ENCODE measurements around the gene ABCC5.
"Not testable (repeated sequence)": the region's sequence is repeated elsewhere in the genome, so short reads cannot be mapped to it uniquely, and the experiment has no call there.

The ABCC5 gene

DNA sequence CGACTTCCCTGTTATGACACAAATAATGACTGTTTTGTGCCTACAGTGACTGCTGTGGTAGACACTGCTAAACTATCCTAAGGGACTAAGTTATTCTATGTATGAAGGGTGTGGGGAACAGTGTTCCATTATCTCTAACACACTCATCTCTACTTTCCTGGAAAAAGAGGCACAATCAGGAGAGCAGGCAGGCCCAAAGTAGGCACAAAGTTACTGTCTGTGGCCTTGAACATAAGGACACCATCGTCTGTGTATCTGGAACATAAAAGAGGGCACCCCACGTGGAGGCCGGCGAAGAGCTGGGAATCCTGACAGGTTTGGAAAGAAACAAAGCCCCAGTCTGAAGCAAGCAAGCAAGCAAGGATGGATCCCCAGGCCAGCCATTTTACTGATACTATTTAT, 1.5 kb downstream of the ABCC5 start:
- no peak for DNase-seq (ENCODE audit: low read depth in 3 of 3)

DNA sequence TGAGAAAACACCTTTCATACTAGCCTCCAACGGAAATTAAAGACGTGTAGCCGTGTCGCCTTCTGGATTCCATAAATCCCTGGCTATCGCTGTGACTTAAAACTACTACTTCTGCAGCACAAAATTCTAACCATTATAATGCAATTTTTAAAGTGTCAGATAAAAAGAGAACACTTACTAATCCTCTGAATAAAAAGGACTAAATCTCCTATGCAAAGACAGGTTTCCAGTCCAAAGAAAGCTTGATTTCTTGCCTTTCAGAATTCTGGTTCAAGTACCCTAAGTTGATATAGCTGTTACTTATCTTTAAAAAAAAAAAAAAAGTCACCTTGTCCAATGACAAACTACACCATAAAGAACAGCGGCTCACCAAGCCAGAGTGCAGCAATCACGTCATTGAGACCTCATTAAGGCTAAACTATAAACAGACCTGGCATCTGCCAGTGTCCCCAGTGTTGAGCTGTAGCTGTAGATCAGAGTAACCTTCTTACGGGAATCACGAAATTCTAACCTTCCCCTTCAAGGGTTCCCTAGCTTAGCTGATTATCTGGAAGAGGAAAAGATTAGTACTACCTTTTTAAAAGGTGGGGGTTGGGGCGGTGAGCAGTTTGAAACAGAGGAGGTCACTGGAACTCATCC, 2.2 kb downstream of the ABCC5 start:
- DNase-seq (ENCODE audit: low read depth in 3 of 3): no peak

DNA sequence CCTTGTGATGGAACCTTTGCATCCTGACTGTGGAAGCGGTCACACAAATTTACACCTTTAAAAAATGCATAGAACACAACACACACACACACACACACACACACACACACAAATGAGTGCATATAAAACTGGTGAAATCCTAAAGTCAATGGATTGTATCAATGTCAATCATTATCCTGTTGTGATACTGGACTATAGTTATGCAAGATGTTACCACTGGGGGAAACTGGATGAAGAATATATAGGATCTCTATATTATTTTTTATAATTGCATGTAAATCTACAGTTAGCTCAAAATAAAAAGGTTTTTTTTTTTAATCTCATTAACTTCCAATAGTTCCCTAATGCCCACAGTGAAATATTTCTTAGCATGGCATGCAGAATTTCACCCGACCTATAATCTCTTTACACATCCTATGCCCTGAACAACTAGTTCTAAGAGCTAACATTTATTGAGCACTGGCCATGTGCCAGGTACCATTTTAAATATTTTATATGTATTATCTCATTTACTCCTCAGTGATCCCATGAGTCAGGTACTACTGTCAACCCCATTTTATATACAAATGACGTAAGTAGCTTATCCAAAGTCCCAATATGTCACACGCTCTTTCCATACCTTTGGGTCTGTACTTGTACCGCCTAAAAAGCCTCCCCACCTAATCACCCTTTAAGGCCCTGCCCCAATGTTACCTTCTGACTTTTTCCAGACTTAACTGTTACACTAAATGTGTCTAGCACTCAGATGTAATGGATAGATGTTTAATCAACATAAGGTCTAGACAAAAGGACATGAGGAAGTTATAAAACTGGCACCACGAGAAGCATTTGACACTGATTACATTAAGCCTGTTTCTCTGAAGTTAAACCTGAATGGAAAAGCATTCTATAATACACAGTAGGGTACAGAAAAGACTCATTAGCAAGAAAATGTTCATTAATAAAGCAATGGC, 5.5 kb downstream of the ABCC5 start:
- DNase-seq (ENCODE audit: low read depth in 3 of 3): no peak

DNA sequence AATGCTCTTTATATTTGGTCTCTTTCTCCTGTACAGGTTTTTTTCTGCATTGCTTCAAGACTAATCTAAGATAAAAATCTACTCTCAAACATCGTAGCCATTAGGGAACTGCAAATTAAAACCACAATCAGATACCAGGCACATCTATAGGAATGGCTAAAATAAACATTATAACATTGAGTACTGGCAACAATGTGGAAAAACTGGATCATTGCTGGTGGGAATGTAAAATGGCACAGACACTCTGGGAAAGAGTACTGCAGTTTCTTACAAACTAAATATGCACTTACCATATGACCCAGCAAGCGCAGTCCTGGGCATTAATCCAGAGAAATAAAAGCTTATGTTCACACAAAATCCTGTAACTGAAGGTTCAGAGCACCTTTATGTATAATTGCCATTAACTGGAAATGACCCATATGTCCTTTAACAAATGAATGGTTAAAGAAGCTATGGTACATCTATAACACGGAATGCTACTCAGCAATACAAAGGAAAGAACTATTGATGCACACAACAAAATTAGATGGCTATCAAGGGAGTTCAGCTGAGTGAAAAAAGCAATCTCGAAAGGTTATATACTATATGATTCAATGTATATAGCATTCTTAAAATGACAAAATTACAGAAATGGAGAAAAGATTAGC, 6.3 kb downstream of the ABCC5 start:
- no peak for DNase-seq (ENCODE audit: low read depth in 3 of 3)

DNA sequence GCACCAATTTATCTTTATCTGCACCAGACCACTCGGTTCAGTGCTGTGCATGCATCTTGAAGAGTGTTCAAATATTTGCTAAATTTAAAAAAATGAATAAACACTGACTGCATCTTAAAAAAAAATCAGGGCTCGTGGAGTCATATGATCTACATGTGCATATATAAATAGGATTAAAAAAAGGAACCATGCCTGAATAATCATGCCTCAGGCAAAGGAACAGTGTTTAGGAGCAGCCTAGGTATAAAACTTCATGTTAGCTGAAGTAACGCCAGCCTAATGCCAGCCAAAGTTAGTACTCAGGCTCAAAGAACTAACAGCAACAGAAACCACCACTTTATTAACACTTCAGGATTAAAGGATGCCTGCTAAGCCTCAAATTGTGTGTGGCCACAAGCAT, 9.5 kb downstream of the ABCC5 start:
- no peak for DNase-seq (ENCODE audit: low read depth in 3 of 3)

DNA sequence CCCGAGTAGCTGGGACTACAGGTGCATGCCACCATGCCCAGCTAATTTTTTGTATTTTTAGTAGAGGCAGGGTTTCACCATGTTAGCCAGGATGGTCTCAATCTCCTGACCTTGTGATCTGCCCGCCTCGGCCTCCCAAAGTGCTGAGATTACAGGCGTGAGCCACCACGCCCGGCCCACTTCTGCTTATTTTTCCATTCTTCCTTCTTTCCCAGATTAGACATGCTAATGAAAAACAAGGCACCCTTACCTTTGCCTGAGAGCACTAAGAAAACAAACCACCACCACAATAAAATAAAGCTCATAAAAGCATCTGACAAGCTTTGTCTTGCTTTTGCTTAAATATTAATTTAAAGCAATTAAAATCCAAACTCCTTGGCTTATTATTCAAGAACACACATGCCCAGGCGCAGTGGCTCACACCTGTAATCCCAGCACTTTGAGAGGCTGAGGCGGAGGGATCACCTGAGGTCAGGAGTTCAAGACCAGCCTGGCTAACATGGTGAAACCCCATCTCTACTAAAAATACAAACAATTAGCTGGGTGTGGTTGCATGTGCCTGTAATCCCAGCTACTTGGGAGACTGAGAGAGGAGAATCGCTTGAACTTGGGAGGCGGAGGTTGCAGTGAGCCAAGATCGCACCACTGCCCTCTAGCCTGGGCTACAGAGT, 10.4 kb downstream of the ABCC5 start:
- DNase-seq (ENCODE audit: low read depth in 3 of 3): not testable (repeated sequence)

DNA sequence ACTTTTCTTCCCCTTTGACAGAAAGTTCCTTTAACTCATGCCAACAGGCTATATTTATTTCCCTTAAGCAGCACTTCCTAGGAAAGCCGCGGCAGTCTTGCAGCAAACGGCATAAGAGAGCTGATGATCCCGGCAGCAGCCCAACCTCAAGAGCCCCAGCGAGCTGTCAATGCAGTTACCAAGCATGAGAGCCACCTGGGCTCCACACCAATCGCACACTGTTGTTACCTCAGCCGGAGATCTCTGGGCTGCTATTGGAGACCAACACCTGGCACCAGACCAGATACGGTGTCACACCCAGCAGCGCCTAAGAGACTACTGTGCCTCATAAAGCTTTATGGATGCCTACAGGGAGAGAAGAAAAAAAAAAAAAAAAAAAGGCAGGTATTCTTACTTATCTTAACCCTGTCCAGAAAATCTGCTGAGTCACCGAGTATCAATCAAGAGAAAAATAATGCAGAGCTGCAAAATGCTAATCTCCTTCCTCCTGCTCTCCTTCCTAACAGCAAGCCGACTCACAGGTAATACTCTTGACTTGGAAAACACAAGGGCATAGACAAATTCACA, 11.7 kb downstream of the ABCC5 start:
- DNase-seq (ENCODE audit: low read depth in 3 of 3): no peak

DNA sequence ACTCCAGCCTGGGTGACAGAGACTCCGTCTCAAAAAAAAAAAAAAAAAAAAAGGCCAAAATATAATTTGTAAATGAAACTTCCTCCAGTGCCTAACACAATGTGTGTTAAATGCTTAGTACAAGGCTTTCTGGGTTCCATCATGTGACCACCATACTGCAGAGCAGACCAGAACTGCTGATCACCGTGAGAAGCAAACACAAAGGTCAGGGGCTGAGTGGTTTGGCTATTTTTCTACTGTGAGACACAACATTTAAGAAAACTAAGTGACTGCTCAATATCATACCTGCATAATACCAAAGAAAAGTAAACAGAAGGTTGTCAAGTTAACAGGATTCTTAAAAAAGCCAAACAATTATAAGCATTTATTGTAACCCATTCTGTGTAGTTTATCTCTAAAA, 13.2 kb downstream of the ABCC5 start:
- no peak for DNase-seq (ENCODE audit: low read depth in 3 of 3)

DNA sequence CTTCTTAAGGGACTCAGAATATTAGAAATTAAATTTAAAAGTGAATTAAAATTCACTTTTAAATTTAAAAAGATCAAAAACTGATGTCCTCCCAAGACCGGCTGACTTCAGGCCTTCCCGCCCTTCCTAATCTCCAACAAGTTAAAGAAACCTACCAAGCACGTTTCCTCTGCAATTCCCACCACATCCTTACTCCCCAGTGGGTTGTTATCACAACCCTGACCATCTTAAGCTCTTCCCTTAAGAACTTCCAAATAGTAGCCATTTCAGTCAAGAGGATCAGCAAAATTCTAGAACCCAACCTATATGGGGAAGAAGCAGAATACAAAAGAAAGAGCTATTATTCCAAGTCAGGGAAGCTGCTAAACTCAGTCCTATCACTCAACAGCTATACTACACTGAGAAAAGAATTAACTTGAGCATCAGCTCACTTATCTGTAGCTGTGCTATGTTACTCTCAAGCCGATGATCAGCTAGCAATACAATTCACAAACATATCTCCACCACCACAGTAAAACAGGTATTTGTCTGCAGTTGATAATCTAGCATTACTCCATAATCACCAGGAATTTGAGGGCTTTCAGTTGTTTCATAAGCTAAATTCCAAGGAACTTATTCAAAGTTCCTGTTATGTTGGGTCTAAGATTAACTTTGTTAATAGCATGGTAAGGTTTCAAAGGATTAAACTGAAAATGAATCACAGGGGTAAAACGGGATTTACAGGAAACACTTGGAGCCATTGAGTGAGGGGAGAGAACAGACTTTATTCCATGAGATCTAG, 14.3 kb downstream of the ABCC5 start:
- no peak for DNase-seq (ENCODE audit: low read depth in 3 of 3)

DNA sequence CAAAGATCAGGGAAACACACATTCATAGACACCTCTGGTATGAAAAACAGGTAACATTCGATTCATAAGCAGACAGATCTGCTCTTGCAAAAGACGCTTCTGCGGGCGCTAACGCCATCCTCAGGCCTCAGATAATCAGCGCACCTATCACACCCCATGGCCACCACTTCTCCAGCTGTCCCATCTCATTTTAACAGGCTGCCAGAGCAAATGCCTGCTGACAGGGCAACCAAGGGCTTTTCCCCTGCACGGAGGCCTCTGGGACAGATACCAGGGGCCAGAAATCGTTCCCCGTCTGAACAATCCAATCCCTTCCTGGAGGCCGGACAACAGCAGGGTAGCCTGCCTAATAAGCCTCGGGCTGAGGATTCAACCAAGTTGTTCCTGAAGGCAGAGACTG, 15.2 kb downstream of the ABCC5 start:
- no peak for DNase-seq (ENCODE audit: low read depth in 3 of 3)

DNA sequence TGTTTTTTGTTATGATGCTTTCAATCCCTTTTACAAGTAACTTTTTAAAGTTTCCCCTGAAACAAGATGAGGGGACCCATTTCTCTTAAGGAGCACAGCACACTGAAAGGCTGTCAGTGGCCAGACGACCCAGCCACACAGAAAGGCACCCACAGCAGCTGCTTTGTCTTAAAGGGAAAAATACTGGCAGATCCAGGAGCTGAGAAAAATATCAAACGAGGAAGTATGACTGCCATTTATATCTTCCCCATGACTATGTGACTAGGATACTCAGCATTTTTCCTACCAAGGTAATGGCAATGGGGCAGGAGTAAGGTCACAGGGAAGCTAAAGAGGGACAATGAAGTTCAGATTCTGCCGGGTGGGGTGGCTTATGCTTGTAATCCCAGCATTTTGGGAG, 15.9 kb downstream of the ABCC5 start:
- DNase-seq (ENCODE audit: low read depth in 3 of 3): no peak

DNA sequence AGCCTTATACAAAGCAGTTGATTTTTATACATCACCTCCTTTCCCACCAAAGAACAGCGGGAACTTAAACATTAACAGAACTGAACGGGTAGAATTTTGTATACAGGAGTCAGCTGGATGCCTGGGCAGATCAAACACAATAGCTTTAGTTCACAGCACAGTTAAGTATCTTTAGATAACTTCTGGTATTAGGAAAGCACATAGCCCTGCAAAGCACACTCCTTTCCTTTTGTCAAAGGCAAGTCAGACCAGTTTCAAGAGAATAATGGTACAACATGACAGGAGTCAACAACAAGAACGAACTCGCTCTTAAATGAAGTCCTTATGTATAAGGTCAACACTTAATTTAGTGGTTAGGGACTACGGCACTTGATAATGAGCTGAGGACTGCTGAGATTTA, 26.3 kb downstream of the ABCC5 start:
- DNase-seq (ENCODE audit: low read depth in 3 of 3): no peak

DNA sequence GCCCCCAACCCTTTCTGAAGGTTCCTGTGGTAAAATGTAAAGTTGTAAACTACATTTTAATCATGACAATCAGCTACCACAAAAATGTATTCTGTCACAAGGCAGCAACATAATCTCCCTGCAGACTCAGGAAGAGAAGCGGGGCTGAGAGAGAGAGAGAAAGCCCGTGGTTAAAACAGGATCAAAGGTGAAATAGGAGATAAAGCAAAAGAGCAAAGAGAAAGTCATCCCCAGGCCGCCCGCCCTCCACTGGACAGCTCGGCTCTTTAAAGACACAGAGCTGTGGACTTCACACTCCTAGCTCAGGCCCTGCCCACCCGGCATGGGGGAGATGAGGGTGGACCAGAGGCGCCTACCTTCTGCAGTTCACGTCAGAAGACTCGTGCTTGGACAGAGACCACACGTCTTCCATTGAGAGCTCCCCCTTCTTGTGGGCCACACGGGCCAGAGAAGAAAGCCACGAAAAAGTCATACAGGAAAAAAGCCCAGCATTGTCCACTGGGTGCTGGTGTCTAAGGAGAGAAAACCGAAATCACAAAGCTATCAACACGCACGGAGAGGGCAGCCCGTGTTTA, 29.4 kb downstream of the ABCC5 start:
- no peak for DNase-seq (ENCODE audit: low read depth in 3 of 3)

DNA sequence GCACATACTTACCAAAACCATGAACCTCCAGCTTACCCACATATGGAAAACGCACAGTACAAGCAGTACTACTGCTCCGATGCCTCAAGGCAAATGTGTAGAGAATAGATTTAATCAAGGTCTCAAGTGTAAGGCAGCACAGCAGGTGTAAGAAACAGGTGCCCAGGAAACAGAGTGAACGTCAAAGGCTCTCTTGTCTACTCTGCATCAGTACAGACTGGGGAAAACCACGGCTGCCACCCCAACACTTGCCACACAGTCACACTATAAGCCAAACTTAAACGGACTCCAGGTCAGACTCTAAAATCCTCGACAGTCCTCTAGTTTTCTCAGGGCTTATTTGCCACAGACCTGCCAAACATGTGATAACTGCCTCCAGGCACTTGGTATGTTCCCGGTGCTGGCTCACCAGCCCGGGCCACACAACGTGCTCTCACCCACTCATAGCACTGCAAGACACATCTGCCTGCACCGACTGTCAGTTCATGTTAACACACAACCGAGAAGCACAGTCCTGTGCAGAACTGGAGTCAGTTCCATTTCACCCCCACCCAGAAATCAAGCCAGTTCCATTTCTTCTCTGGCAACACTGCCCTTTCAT, 30.6 kb downstream of the ABCC5 start:
- no peak for DNase-seq (ENCODE audit: low read depth in 3 of 3)

DNA sequence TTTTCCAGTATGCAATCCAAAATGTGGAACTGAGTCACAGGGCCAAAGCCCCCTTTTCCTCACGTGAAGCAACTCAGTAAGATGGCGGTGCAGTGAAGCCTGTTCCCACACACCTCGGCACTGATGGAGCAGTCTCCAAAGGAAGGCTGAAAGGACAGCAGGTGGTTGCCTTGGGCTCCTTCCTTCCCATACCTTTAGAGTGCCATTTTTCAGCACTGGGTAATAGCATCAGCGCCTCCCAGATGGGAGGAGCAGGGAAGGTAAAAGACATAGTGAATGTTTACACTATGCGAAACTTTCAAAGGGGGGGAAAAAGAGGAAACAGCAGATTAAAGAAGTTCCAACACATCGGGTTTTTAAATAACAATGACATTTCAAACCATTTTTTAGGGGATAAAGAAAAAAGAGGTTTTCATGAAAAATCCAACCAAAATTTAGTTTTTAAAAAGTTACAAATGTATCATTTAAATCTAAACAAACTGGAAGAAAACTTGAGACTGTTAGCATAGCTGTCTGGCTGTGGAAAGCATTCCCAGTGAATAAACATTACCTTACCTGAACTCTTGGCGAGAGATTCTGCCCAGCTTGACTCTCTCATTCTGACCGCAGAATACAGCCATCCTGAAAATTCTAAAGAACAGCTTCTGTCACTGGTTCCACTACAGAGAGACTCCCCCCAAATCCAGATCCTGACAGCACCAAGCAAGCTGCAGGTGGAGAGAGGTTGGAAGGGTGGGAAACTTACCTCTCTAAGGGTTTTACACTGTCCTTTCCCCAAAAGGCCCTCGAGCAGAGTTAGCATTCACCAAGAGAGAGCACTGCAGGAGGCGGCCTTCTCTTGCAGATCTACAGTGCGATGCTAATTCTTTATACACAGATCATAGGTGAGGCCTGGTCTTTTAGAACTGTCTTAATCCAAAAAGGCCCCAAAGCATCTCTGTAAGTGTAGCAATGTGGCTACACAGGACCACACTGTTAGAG, 32.6 kb downstream of the ABCC5 start:
- DNase-seq (ENCODE audit: low read depth in 3 of 3): no peak

DNA sequence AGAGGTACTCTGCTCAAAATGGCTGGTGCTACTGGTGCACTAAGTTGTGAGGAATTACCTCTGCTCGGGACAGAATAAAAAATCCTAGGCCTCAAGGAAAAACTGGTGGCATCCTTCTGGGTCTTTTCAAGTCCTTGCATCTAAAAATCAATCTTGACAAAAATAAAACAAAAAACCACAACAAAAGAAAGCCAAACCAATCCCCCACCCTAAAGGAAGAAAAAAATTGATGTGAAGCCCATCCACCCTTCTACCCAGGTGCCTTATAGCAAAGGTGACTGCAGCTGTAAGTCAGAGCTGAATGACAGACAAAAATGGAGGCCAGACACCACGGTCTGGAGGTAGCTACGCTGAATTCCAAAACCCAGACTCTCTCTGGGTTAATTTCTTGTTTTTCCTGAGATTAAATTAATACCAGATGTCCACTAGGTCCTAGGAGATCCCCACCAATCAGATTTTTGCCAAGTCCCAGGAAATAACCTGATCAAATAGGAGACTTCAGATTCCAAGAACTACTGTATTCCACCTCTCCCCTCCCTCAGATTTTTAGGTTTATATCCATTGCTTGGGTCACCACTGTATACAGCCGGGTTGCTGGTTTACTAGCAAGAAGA, 33.5 kb downstream of the ABCC5 start:
- no peak for DNase-seq (ENCODE audit: low read depth in 3 of 3)

DNA sequence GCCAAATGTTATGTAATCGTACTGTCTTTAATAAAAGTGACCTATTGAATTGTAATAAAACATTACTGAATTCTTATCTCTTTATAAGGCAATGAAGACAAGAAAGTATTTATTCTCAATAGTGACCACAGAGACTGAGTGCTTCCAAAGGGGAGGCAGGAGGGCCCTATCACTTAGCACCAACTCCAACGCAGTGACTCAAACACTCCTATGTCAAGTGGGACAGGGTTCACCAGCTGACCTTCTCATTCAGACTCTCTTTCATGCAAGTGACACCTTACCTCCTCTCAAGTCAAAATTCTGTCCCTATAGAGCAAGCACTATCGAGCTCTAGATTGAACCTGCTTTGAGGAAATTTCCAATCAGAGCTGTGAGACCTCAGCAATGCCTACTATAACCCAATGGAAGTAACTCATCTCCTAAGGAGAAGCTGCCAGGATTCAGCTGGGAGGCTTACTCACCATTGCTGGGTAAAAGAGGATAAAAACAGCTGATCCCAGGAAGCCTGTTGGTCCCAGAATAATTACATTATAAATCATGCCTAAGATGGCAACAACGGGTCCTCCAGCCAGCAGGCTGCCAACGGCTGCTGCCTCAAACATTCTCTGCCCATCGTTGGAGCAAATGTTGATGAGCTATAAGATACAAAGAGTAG, 35.6 kb downstream of the ABCC5 start:
- DNase-seq (ENCODE audit: low read depth in 3 of 3): no peak

DNA sequence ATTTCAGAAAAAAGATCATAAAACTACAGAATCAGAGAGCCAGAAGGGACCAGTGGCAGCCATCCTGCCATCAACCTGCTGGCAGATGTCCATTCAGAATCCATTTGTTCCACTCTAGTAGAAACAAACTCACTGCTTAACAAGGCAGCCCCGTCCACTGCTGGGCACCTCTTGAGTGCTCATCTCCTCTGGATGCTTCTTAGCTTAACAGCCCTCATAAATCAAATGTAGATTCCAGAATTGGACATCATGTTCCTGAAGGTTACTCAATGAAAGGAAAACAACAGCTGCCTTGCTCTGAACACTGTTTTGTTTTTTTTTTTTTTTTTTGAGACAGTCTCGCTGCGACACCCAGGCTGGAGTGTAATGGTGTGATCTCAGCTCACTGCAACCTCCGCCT, 37.3 kb downstream of the ABCC5 start:
- no peak for DNase-seq (ENCODE audit: low read depth in 3 of 3)
